Loucy (cell line): ENCODE measurements around the gene ZNF326.

Source experiments
- EZH2phosphoT487 ChIP-seq: fragments of 200-600 bp; IDR thresholded peaks from 2 replicates; pipeline ENCODE4 v1.6.1; 2018; ENCODE audit warnings: antibody characterized with exemption, mild to moderate bottlenecking, moderate library complexity, borderline replicate concordance
- TF ChIP-seq, protein P1 (sequence below): fragments of 200-600 bp; sonication (generic); conservative IDR thresholded peaks from 2 replicates; pipeline ENCODE4 v1.5.1; 2014; ENCODE audit warnings: mild to moderate bottlenecking, antibody characterized with exemption, low read length

DNA sequence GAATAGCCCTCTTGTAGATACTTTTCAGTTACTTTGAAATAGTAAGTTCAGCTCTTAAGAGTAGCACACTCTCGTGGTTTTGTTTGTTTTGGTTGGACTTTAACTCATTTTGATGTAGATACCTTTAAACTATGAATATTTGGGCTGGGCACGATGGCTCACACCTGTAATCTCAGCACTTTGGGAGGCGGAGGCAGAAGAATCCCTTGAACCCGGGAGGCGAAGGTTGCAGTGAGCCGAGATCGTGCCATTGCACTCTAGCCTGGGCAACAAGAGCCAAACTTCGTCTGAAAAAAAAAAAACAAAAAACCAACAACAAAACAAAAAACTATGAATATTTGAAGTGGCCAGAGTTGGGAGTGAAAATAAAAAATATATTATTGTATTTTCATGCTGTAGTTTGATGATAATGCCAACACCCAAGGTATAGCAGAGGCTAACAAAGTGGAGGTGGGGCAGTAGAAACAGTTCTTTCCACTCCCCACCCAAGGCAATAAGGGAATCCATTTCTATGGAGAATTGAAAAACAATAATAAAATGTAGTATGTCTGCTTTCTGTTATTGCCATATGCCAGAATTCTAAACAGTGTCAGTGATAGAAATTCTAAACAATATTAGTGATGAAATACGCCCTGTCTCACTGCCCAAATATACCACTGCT lies 1.7 kb downstream of the ZNF326 start:
- TF ChIP-seq, protein P1, sequence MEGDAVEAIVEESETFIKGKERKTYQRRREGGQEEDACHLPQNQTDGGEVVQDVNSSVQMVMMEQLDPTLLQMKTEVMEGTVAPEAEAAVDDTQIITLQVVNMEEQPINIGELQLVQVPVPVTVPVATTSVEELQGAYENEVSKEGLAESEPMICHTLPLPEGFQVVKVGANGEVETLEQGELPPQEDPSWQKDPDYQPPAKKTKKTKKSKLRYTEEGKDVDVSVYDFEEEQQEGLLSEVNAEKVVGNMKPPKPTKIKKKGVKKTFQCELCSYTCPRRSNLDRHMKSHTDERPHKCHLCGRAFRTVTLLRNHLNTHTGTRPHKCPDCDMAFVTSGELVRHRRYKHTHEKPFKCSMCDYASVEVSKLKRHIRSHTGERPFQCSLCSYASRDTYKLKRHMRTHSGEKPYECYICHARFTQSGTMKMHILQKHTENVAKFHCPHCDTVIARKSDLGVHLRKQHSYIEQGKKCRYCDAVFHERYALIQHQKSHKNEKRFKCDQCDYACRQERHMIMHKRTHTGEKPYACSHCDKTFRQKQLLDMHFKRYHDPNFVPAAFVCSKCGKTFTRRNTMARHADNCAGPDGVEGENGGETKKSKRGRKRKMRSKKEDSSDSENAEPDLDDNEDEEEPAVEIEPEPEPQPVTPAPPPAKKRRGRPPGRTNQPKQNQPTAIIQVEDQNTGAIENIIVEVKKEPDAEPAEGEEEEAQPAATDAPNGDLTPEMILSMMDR, result no peak
- no peak for TF ChIP-seq EZH2phosphoT487
